ENCODE measurements around the gene PLEKHM3. TPM values are rescaled to one million over a fixed set of nuclear protein-coding genes. Genes with fewer than 3 reads are reported as not detected.

Gene PLEKHM3
- total and polyA plus RNA-seq, 2 of the 13 experiments (the other 11 are each of a cell fraction or from before 2014, with no cell fraction given) = 4.5 to 4.7 TPM

- TF ChIP-seq HDAC1 (CRISPR knock-in tag; IDR thresholded peaks at IDR 0.05) (peak; percentile 51), RFX3 (CRISPR knock-in tag; IDR thresholded peaks at IDR 0.05) (no peak), ZNF382 (CRISPR knock-in tag; IDR thresholded peaks at IDR 0.05; ENCODE audit: borderline replicate concordance) (no peak), SMYD3 (CRISPR knock-in tag; IDR thresholded peaks at IDR 0.05) (peak; percentile 92), RAD21 (CRISPR knock-in tag; IDR thresholded peaks at IDR 0.05) (no peak; the same call in 1 of the 2 replicates), TCF7 (IDR thresholded peaks at IDR 0.05; ENCODE audit: low read depth) (peak; percentile 36), ATF5 (CRISPR knock-in tag; IDR thresholded peaks at IDR 0.05; ENCODE audit: low read depth) (0 out of 2 replicates have a peak, but pooled peaks have one; percentile 50), ZNF280D (CRISPR knock-in tag; IDR thresholded peaks at IDR 0.05) (no peak), FOXA3 (CRISPR knock-in tag; IDR thresholded peaks at IDR 0.05) (peak; percentile 29; the same call in 1 of the 2 replicates), ZGPAT (CRISPR knock-in tag; IDR thresholded peaks at IDR 0.05) (peak; percentile 68), ZNF205 (CRISPR knock-in tag; IDR thresholded peaks at IDR 0.05) (peak; percentile 77), MXD4 (CRISPR knock-in tag; IDR thresholded peaks at IDR 0.05) (0 out of 2 replicates have a peak, but pooled peaks have one; percentile 53), ZNF569 (CRISPR knock-in tag; IDR thresholded peaks at IDR 0.05; ENCODE audit: borderline replicate concordance) (peak; percentile 54; the same call in 1 of the 2 replicates), PHF8 (CRISPR knock-in tag; IDR thresholded peaks at IDR 0.05) (peak; percentile 62), ESRRA (CRISPR knock-in tag; IDR thresholded peaks at IDR 0.05; ENCODE audit: low read depth) (peak; percentile 81), YEATS2 (CRISPR knock-in tag; IDR thresholded peaks at IDR 0.05; ENCODE audit: borderline replicate concordance) (peak; percentile 57; the same call in 1 of the 2 replicates), NFE2L2 (IDR thresholded peaks at IDR 0.05; ENCODE audit: low read length) (no peak), ISL2 (CRISPR knock-in tag; IDR thresholded peaks at IDR 0.05) (peak; percentile 46; the same call in 1 of the 2 replicates), HMGXB3 (CRISPR knock-in tag; IDR thresholded peaks at IDR 0.05; ENCODE audit: borderline replicate concordance) (no peak; the same call in 1 of the 2 replicates), AGO1 (IDR thresholded peaks at IDR 0.05; ENCODE audit: low read depth, low read length, poor library complexity, severe bottlenecking) (no peak)
Observed at GRCh38 chr2:207796585-207797350, 228.6 kb downstream of the PLEKHM3 start (continued).

All from HepG2 (cell line).